NCI-H2029 (cell line): Measurements from ENCODE around the gene COQ10A.
A peak's percentile ranks its signal among the peaks of the same experiment; 100 is the strongest.

Experiments used
- DNase-seq: peaks from one replicate; lab custom pipeline; 2025; lab: John Stamatoyannopoulos, UW

Gene COQ10A

GRCh38 chr12:56315622-56316473 is 49.1 kb downstream of the COQ10A start, which contains the start of gene CNPY2:
Gene CNPY2, minus strand, starts transcription at chr12:56315988. Its CDS starts 771 bp downstream, at chr12:56315217.
- peak; percentile 96 for DNase-seq

GRCh38 chr12:56317675-56318074 is 50.9 kb downstream of the COQ10A start:
- no peak for DNase-seq
